Progenitor cell of endocrine pancreas (in vitro differentiated cells): ENCODE results near the gene ABHD17A. TPM values are rescaled to one million over a fixed set of nuclear protein-coding genes. Genes with fewer than 3 reads are reported as not detected.
"Not testable (repeated sequence)": the region's sequence is repeated elsewhere in the genome, so short reads cannot be mapped to it uniquely, and the experiment has no call there.

Source experiments
- DNase-seq: peaks from one replicate; pipeline ENCODE4 v3.0.0; 2021; ENCODE audit warnings: low spot score; ENCODE audit not compliant: unreplicated experiment
- H3K27ac Mint-ChIP-seq: 2 replicates; pipeline ENCODE4 v1.8.0; 2021; ENCODE audit warnings: mild to moderate bottlenecking, moderate library complexity, mixed read lengths
- H3K27me3 Mint-ChIP-seq: 2 replicates; pipeline ENCODE4 v1.8.0; 2021; ENCODE audit warnings: mixed read lengths
- H3K36me3 Mint-ChIP-seq: 2 replicates; pipeline ENCODE4 v1.8.0; 2022; ENCODE audit warnings: mixed read lengths; ENCODE audit not compliant: insufficient read depth
- H3K4me1 Mint-ChIP-seq: 2 replicates; pipeline ENCODE4 v1.8.0; 2021; ENCODE audit warnings: low read depth, mixed read lengths
- H3K4me3 Mint-ChIP-seq: 2 replicates; pipeline ENCODE4 v1.8.0; 2021; ENCODE audit warnings: low read depth, mild to moderate bottlenecking, moderate library complexity, mixed read lengths
- H3K9me3 Mint-ChIP-seq: 2 replicates; pipeline ENCODE4 v1.8.0; 2021; ENCODE audit warnings: low read depth, mixed read lengths
- total RNA-seq: library from RNA; stranded (reverse); gene quantifications from 2 replicates; pipeline ENCODE4 v1.2.1, GENCODE V29; 2021
- TF ChIP-seq, protein P1 (sequence below): fragments of 200-600 bp; sonication (generic); IDR thresholded peaks from one replicate; pipeline ENCODE4 v1.5.0; 2021; ENCODE audit warnings: antibody characterized with exemption, mild to moderate bottlenecking; ENCODE audit not compliant: unreplicated experiment

The ABHD17A gene
- total RNA-seq, 1 donor from 2014 or later: 48.8 TPM

DNA sequence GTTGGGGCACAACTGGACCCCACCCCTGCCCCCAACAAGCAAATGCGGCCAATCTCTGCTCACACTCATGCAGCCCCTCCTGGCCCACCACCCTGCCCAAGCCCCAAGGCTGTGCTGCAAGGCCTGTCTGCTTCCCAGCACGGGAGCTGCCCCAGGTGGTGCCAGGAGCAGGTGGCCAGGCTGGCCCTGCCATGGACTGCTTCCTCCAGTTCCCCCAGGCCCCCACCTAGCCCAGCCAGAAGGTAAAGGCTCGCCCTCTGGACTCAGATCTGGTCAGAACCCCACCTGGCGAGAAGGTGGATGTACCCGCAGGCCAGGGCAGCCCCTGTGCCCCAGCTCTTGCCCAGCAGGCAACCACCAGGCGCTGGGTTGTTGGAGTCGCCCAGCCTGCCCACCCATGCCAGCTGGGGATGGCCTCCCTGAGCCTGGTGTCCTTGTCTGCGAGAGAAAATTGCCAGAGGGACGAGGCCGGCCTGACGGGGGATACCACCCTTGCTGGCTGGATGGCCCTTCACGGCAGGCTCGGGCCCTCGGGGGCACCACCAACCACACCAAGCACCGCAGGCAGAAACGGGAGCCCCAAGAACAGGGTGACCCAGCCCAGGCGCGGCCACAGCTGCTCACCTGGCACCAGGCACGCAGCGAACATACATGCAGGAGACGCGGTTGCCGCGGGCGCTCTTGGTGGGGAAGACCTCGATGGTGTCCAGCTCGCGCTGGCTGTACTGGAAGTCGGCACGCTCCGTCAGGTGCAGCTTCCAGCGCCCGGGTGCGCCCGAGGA lies 4.5 kb downstream of the ABHD17A start:
- Mint-ChIP-seq H3K4me1 (peaks cover 19% of the 10 kb centered on the region), H3K36me3 (no peaks in the 10 kb centered on the region), H3K27ac (no peak overlapping the region), H3K9me3 (no peaks in the 10 kb centered on the region), H3K4me3 (no peak overlapping the region), H3K27me3 (no peaks in the 10 kb centered on the region)
- no peak for DNase-seq
- TF ChIP-seq, protein P1, sequence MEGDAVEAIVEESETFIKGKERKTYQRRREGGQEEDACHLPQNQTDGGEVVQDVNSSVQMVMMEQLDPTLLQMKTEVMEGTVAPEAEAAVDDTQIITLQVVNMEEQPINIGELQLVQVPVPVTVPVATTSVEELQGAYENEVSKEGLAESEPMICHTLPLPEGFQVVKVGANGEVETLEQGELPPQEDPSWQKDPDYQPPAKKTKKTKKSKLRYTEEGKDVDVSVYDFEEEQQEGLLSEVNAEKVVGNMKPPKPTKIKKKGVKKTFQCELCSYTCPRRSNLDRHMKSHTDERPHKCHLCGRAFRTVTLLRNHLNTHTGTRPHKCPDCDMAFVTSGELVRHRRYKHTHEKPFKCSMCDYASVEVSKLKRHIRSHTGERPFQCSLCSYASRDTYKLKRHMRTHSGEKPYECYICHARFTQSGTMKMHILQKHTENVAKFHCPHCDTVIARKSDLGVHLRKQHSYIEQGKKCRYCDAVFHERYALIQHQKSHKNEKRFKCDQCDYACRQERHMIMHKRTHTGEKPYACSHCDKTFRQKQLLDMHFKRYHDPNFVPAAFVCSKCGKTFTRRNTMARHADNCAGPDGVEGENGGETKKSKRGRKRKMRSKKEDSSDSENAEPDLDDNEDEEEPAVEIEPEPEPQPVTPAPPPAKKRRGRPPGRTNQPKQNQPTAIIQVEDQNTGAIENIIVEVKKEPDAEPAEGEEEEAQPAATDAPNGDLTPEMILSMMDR: no peak

DNA sequence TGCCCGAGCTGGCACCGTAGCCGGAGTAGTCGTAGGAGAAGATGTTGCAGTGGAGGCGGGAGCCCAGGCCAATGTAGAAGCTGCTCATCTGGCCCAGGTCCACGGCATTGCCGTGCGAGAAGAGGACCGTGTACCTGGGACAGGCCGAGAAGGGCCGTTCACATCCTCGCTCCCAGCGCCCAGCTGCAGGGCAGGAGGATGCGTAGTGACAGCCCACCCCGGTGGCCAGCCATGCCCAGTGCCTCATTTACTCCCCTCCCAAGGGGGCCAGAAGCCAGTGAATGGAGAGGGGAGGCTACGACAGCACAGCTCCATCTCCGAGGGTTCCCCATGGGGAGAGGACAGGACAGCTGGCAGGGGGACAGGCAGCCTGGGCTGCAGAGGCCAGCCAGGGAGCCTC lies 5.3 kb downstream of the ABHD17A start:
- peaks cover 25% of the 10 kb centered on the region for H3K4me1 Mint-ChIP-seq
- not testable (repeated sequence) for H3K4me3 Mint-ChIP-seq, H3K36me3 Mint-ChIP-seq, H3K27me3 Mint-ChIP-seq, H3K9me3 Mint-ChIP-seq, H3K27ac Mint-ChIP-seq, DNase-seq

DNA sequence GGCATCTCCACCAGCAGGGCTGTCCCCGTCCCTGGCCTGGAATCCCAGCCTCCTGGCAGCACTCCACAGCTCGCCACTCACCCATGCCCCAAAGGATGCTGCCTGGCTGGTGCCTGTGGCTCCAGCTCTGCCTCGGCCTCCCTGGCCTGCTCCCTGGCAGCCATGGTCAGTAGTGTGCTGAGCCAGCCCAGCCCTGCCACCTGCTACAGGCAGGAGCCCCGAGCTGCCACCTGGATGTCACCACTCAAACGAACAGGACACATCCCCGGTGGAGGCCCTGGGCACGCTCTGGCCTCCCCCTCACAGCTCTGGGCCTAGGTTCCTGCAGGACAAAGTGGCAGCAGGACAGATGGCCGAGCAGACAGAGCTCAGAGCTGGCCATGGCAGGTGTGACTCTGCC lies 6.7 kb downstream of the ABHD17A start:
- H3K9me3 Mint-ChIP-seq, H3K27ac Mint-ChIP-seq, H3K36me3 Mint-ChIP-seq, DNase-seq, H3K27me3 Mint-ChIP-seq, H3K4me3 Mint-ChIP-seq: not testable (repeated sequence)
- H3K4me1 Mint-ChIP-seq: peaks cover 24% of the 10 kb centered on the region

DNA sequence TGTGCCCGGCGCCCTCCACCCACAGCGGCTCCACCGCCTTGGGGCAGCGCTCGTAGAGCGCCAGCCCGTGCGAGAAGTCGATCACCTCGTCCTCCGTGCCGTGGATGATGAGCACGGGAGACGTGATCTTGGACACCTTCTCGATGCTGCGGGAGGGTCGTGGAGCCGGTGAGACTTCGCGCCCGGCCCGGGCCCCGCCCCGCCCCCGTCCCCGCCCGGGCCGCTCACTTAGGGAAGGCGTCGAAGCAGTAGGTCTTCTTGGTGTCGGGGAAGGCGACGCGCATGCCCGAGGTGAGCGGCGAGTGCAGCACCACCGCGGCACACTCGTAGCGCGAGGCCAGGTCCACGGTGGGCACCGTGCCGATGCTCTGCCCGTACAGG lies 8.0 kb downstream of the ABHD17A start:
- not testable (repeated sequence) for H3K27ac Mint-ChIP-seq, H3K9me3 Mint-ChIP-seq, H3K27me3 Mint-ChIP-seq, H3K36me3 Mint-ChIP-seq, H3K4me3 Mint-ChIP-seq, DNase-seq
- peaks cover 16% of the 10 kb centered on the region for H3K4me1 Mint-ChIP-seq

DNA sequence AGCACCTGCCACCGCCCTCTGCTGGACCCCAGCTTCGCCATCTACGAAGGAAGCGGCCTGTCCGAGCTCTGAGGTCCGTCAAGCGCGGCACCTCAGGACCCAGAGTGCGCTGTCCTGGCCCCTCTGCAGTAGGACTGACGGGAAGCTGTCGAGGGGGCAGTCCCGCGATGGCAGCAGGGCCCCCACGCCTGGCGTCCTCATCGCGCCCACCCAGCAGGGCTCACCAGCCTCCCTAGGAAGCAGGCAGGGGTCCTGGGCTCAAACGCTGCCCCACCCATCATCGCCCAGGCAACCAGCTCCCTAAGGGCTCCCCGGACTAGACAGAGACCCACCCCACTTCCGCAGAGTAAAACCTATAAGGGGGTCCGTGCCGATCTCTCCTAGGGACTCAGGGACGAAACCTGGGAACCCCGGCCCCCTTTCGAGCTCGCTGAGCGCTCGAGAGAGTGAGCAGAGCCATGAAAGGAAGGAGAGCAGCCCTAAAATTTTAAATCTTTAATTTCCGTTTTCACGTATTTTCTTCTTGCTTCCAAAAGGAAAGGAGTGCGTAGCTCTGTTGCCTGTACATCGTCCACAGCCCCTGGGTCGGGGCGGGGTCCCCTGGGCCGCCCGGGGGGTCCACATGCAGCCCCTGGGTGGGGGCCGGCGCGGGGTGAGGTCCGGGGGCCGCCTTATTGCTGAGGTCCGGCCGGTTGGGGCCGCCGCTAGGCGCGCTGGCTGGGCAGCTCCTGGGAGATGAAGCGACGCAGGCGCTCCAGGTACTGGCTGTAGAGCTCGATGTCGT lies 8.6 kb downstream of the ABHD17A start:
- H3K36me3 Mint-ChIP-seq, DNase-seq, H3K9me3 Mint-ChIP-seq, H3K27me3 Mint-ChIP-seq: not testable (repeated sequence)
- TF ChIP-seq, protein P1: peak; percentile 20
- Mint-ChIP-seq H3K4me3 (peak overlapping the region; percentile 93), H3K4me1 (peaks cover 16% of the 10 kb centered on the region), H3K27ac (peak overlapping the region; percentile 84)

DNA sequence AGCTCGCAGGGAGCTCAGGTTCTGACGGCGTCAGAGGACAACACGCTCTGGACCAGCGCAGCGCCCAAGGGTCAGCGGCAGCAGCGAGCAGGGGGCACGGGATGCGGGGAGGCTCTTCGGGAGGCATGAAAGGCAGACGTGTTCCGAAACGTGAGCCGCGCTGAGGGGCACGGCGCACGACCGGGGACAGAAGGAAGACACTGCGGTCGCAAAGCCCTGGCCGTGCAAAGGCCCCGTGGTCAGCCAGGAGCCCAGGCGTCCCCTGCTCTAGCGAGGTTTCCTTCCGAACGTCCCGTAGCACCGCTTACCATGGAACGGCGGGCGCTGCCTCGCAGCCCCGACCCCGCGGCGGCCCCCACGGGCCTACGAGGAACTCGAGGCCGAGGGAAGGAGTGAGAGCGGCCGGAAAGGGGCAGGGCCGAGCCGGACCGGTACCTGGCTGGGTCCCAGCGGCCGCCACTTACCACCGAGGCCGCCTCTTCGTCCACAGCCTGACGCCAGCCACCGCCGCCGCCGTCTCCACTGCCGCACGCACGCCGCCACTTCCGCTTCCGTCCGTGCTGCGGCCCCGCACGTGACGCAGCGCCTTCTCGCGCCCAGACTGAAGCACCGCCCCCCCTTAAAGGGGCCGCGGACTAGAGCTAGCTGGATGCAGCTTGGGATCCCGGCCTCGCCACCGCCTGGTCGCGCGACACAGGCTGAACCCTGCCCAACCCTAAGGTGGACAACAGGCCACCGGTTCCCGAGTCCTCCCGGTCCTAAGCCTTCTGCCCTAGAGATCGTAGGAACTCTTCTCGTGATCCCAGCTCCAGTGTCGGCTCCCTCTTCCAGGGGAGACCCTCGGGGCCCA lies 9.4 kb downstream of the ABHD17A start:
- Mint-ChIP-seq H3K4me1 (peaks cover 20% of the 10 kb centered on the region), H3K36me3 (no peaks in the 10 kb centered on the region), H3K27ac (peak overlapping the region; percentile 91)

DNA sequence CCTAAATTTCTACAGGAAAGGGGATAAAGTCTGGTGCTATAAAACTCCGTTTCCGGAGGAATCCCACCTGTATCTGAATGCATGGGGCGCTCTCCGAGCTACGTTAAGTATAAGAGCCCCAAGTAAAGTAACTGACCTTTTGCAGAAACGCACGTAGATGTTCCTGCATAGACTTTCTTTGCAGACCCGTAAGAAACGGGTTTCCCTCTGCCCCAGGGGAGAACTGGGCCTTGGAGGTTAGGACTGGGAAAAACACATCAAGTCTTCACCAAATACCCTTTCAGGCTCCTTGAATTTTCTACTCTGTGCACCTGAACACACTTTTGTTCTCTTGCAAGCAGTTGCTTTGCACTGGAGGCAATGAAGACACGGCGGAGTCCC lies 10.0 kb downstream of the ABHD17A start:
- DNase-seq, H3K27me3 Mint-ChIP-seq, H3K36me3 Mint-ChIP-seq, H3K9me3 Mint-ChIP-seq: not testable (repeated sequence)
- Mint-ChIP-seq H3K4me1 (peaks cover 22% of the 10 kb centered on the region), H3K4me3 (peak overlapping the region; percentile 93), H3K27ac (peak overlapping the region; percentile 91)

More for the DNA sequence above, 9.4 kb downstream of the ABHD17A start:
- TF ChIP-seq, protein P1: no peak
- Mint-ChIP-seq H3K4me3 (peak overlapping the region; percentile 93), H3K9me3 (no peaks in the 10 kb centered on the region), H3K27me3 (no peaks in the 10 kb centered on the region)
- DNase-seq: peak; percentile 76
